HL-60 (cell line): ENCODE data around the gene ALOX12.
A peak's percentile ranks its signal among the peaks of the same experiment; 100 is the strongest.

Experiments
- DNase-seq, 2 experiments: peaks; one replicate each; pipeline ENCODE4 v3.0.0-alpha.2; 2010 to 2020; ENCODE audit warnings: low read depth in 1 of 2, low spot score in 1 of 2
- H3K27ac ChIP-seq: fragments of 250-450 bp; sonication (Bioruptor Pico); replicated peaks from 2 replicates; pipeline ENCODE4 v1.5.1; 2020; ENCODE audit warnings: mild to moderate bottlenecking, moderate library complexity
- H3K27me3 ChIP-seq: fragments of 250-450 bp; sonication (Bioruptor Pico); 2 replicates; pipeline ENCODE4 v1.5.1; 2021; ENCODE audit warnings: mild to moderate bottlenecking, moderate library complexity; ENCODE audit not compliant: insufficient read depth, poor library complexity, severe bottlenecking
- H3K4me3 ChIP-seq: replicated peaks from 2 replicates; pipeline ENCODE4 v1.5.1; 2011; ENCODE audit warnings: mild to moderate bottlenecking, control low read depth, low read length; ENCODE audit not compliant: insufficient read depth
- CTCF ChIP-seq: IDR thresholded peaks from one replicate; pipeline ENCODE4 v1.5.1; 2011; ENCODE audit warnings: low read length, control low read depth, inconsistent platforms; ENCODE audit not compliant: insufficient read depth
- GABPA ChIP-seq: IDR thresholded peaks from 2 replicates; pipeline ENCODE4 v1.6.1; 2012; ENCODE audit warnings: low read depth
- POLR2AphosphoS5 ChIP-seq: IDR thresholded peaks from 2 replicates; pipeline ENCODE4 v1.6.1; 2012; ENCODE audit warnings: low read depth
- REST ChIP-seq: IDR thresholded peaks from 2 replicates; pipeline ENCODE4 v1.6.1; 2012; ENCODE audit warnings: low read depth; ENCODE audit not compliant: insufficient replicate concordance
- SPI1 ChIP-seq: IDR thresholded peaks from 2 replicates; pipeline ENCODE4 v1.6.1; 2012; ENCODE audit warnings: low read depth, mild to moderate bottlenecking, borderline replicate concordance

The ALOX12 gene

GRCh38 chr17:7022781-7023571, 27.1 kb downstream of the ALOX12 start, which contains the start of gene BCL6B:
BCL6B (plus strand) TSS chr17:7023050; CDS start chr17:7023672, 622 bp downstream.
- TF ChIP-seq POLR2AphosphoS5, result no peak
- TF ChIP-seq GABPA, result no peak
- no peak for TF ChIP-seq REST
- TF ChIP-seq CTCF, result no peak
- no peak for TF ChIP-seq SPI1

GRCh38 chr17:7023576-7024401, 27.9 kb downstream of the ALOX12 start:
- no peaks in the 10 kb centered on the region for H3K27me3 ChIP-seq
- no peak overlapping the region for H3K27ac ChIP-seq
- peak; percentile 37 to 50 for DNase-seq
- H3K4me3 ChIP-seq, result no peak overlapping the region
- TF ChIP-seq CTCF (no peak), GABPA (no peak), POLR2AphosphoS5 (no peak), REST (no peak), SPI1 (no peak)

More at GRCh38 chr17:7022781-7023571, 27.1 kb downstream of the ALOX12 start, which contains the start of gene BCL6B:
- Histone ChIP-seq H3K4me3 (no peak within 1 kb of the TSS), H3K27me3 (no peaks in the 10 kb centered on the region), H3K27ac (no peak within 1 kb of the TSS)
- no peak for DNase-seq

- TF ChIP-seq REST (no peak), GABPA (no peak), POLR2AphosphoS5 (no peak), CTCF (no peak), SPI1 (no peak)
- no peaks in the 10 kb centered on the region for H3K27me3 ChIP-seq
- no peak overlapping the region for H3K27ac ChIP-seq
- H3K4me3 ChIP-seq, result no peak overlapping the region
- no peak for DNase-seq
These were observed 28.5 kb downstream of the ALOX12 start for GRCh38 chr17:7024402-7024785.
